Glomerular endothelial cell (primary cell): Measurements from ENCODE around the gene DLG5. TPM values are rescaled to one million over a fixed set of nuclear protein-coding genes. Genes with fewer than 3 reads are reported as not detected.

Experiments
- DNase-seq: peaks from one replicate; pipeline ENCODE4 v3.0.0-alpha.2; 2011; ENCODE audit warnings: low read depth, low spot score; ENCODE audit errors: extremely low read depth
- total RNA-seq: library from RNA; depleted of rRNA; stranded (reverse); fragments of >200 nt; gene quantifications from 2 replicates; pipeline ENCODE4 v1.2.3, GENCODE V29; 2015

The DLG5 gene
- total RNA-seq, 1 donor from 2014 or later: 13.1 TPM

- no peak for DNase-seq
Measured at GRCh38 chr10:77829356-77829755, 97.2 kb downstream of the DLG5 start.

GRCh38 chr10:77828377-77828776 is 98.2 kb downstream of the DLG5 start:
- no peak for DNase-seq

GRCh38 chr10:77827366-77827765 is 99.2 kb downstream of the DLG5 start:
- no peak for DNase-seq

GRCh38 chr10:77825965-77826364 is 100.6 kb downstream of the DLG5 start:
- no peak for DNase-seq

GRCh38 chr10:77824908-77825307 is 101.6 kb downstream of the DLG5 start:
- DNase-seq: no peak

GRCh38 chr10:77823811-77824542 is 102.6 kb downstream of the DLG5 start:
- DNase-seq: no peak

GRCh38 chr10:77821551-77821950 is 105.0 kb downstream of the DLG5 start:
- DNase-seq: no peak

- DNase-seq: no peak
Measured at GRCh38 chr10:77821036-77821435, 105.5 kb downstream of the DLG5 start.

- DNase-seq: no peak
Measured at GRCh38 chr10:77820349-77820748, 106.2 kb downstream of the DLG5 start.

- DNase-seq: no peak
Measured at GRCh38 chr10:77819210-77820112, 107.1 kb downstream of the DLG5 start.

GRCh38 chr10:77818378-77818777 is 108.2 kb downstream of the DLG5 start:
- no peak for DNase-seq

GRCh38 chr10:77817541-77817940 is 109.0 kb downstream of the DLG5 start:
- no peak for DNase-seq

- no peak for DNase-seq
Measured at GRCh38 chr10:77816311-77816710, 110.2 kb downstream of the DLG5 start.

GRCh38 chr10:77812741-77813140 is 113.8 kb downstream of the DLG5 start:
- DNase-seq: no peak

- no peak for DNase-seq
Measured at GRCh38 chr10:77811831-77812430, 114.6 kb downstream of the DLG5 start.

- DNase-seq: no peak
Measured at GRCh38 chr10:77810446-77811335, 115.9 kb downstream of the DLG5 start.

- no peak for DNase-seq
Measured at GRCh38 chr10:77809336-77809735, 117.2 kb downstream of the DLG5 start.

GRCh38 chr10:77807706-77808105 is 118.8 kb downstream of the DLG5 start:
- no peak for DNase-seq

GRCh38 chr10:77806511-77807157 is 119.9 kb downstream of the DLG5 start:
- no peak for DNase-seq

- no peak for DNase-seq
Measured at GRCh38 chr10:77805676-77806075, 120.9 kb downstream of the DLG5 start.
